ENCODE measurements around the gene PCDH18. TPM values are rescaled to one million over a fixed set of nuclear protein-coding genes. Genes with fewer than 3 reads are reported as not detected.

The PCDH18 gene
- not detected in 5 replicates for total RNA-seq (2022; extraction: Qiagen RNA extraction; ENCODE audit: low read depth)

GRCh38 chr4:137531986-137532868, at the start of gene PCDH18:
Gene PCDH18 (minus strand): TSS chr4:137532494. CDS start chr4:137532088, 406 bp downstream.

